ENCODE measurements around the gene PXDN. TPM values are rescaled to one million over a fixed set of nuclear protein-coding genes. Genes with fewer than 3 reads are reported as not detected.
"Not testable (repeated sequence)": the region's sequence is repeated elsewhere in the genome, so short reads cannot be mapped to it uniquely, and the experiment has no call there.

The PXDN gene
- 100 to 1,000 TPM; 168 to 180 (median 173) TPM for polyA plus RNA-seq (ENCODE audit: insufficient read length in 4 of 4)

- DNase-seq (ENCODE audit: low read depth in 4 of 4, low spot score in 3 of 4), result no peak
These were observed at the start of gene PXDN for GRCh38 chr2:1744446-1745170. TSS of gene PXDN (minus strand) at chr2:1744515. CDS start at chr2:1744455, 60 bp downstream.

GRCh38 chr2:1793868-1794445 is 49.6 kb upstream of the PXDN start:
- peak in 1 of 4 donors; percentile 47 for DNase-seq (ENCODE audit: low read depth in 4 of 4, low spot score in 3 of 4)

GRCh38 chr2:1793001-1793867 is 48.9 kb upstream of the PXDN start:
- no peak for DNase-seq (ENCODE audit: low read depth in 4 of 4, low spot score in 3 of 4)

DNA sequence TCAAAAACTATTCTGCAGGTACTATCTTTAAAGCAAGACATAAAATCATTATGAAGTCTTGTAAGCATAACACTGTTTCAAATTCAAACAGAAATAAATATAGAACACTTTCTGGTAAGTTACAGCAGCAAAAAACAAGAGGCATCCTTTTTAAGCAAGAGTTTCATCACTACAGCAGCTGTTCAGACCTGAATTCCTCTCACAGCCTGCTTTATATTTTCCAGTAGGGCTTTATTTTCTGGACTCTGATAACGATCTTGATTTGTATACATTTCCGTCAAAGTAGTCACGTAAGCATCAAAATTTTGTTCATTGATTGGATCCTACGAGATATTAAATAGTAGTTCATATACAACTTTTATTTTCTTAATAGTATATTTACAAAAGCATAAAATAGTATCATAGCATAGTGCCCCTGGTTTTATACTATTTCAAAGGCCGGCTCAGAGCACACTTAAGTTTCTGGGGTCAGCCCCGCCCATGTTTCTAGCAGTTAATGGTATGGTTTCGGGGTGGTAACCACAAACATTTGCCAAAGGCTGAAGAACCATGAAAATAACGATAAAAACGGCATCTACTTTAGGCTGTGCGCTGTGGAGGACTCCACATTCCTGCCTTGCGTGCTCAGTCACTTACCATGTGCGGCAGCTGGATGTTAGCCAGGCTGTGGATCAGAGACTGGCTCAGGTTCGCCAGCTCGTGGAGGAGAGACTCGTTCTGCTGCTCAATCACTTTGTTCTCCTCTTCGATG is 47.5 kb upstream of the PXDN start:
- no peak for DNase-seq (ENCODE audit: low read depth in 4 of 4, low spot score in 3 of 4)

DNA sequence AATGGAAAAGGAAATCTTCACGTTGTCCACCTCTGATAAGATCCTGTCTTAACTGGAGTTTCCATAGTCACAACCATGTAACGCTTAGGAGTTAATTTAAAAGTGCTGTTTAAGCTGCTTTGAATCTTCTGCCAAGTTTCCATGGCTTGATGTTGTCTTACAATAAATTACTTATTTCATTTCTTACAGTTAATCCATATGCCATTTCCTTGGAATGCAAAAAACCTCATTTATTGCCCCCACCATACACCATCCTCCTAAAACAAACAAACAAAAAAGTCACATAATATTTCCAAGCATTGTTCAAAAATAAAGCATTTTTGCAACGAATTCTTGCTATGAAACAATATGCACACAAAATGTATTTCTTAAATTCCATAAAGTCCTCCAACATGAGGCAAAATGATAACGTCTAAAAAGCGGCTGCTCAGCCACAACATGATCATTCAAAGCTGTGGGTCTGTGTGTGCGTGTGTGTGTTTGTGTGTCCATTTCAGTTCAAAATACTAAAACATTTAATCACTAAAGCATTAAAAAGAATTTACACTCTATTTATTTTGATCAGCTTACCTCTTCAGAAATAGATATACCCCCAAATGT is 46.8 kb upstream of the PXDN start:
- DNase-seq (ENCODE audit: low read depth in 4 of 4, low spot score in 3 of 4), result no peak

GRCh38 chr2:1790473-1790872 is 46.2 kb upstream of the PXDN start:
- DNase-seq (ENCODE audit: low read depth in 4 of 4, low spot score in 3 of 4), result no peak

DNA sequence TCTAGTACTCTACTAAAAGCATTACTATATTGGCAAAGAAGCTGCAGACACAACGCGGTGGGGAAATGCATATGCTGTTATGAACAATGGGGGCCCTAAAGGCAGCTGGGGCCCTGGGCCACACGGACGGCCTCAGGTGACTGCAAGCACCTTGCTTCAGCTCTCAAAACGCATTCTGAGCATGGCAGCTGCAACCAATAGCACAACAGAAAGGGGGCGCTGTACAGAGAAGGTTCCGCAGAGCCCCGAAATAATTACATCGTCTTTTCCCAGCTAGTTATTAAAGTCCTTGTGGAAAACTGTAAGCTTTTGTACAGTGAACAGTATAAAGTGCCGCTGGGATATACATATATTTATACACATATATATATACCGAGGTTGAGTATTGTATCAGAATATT is 45.3 kb upstream of the PXDN start:
- DNase-seq (ENCODE audit: low read depth in 4 of 4, low spot score in 3 of 4), result no peak

- DNase-seq (ENCODE audit: low read depth in 4 of 4, low spot score in 3 of 4), result no peak
These were observed 44.2 kb upstream of the PXDN start for GRCh38 chr2:1788478-1788959.

- no peak for DNase-seq (ENCODE audit: low read depth in 4 of 4, low spot score in 3 of 4)
These were observed 43.6 kb upstream of the PXDN start for GRCh38 chr2:1787755-1788477.

- DNase-seq (ENCODE audit: low read depth in 4 of 4, low spot score in 3 of 4), result no peak
These were observed 40.8 kb upstream of the PXDN start for GRCh38 chr2:1784986-1785617.

DNA sequence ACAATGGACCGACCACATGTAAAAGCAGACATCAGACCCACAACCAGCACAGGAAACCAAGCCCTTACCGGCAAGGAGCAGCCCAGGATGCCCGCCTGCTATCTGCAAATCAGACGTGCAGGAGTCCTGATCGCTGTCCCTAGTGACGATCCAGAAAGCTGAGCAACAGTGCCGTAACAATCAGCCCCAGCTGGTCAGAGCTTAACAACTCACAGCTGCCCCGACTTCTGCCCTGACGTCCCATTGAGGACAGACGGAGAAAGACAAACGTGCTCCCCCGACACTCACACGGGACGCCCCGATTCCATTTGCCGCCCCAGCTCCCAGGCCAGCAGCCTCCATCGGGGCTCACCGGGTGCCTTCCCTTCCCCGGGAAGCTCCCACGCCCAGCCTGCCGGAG is 39.8 kb upstream of the PXDN start:
- DNase-seq (ENCODE audit: low read depth in 4 of 4, low spot score in 3 of 4), result no peak

GRCh38 chr2:1782514-1782913 is 38.2 kb upstream of the PXDN start:
- DNase-seq (ENCODE audit: low read depth in 4 of 4, low spot score in 3 of 4), result no peak

GRCh38 chr2:1781291-1782080 is 37.2 kb upstream of the PXDN start:
- DNase-seq (ENCODE audit: low read depth in 4 of 4, low spot score in 3 of 4), result no peak

DNA sequence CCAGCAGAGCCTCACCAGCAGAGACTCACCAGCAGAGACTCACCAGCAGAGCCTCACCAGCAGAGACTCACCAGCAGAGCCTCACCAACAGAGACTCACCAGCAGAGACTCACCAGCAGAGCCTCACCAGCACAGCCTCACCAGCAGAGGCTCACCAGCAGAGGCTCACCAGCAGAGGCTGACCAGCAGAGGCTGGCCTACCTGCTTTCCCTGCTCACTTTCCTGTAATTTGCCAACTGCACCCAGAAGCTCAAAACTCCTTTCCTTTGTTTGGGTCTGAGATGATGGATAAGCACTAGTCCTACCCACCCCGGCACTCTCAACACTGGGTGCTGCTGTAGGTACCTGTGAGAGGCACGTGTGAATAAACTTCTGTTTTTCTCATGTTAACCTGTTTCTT is 36.4 kb upstream of the PXDN start:
- no peak for DNase-seq (ENCODE audit: low read depth in 4 of 4, low spot score in 3 of 4)

DNA sequence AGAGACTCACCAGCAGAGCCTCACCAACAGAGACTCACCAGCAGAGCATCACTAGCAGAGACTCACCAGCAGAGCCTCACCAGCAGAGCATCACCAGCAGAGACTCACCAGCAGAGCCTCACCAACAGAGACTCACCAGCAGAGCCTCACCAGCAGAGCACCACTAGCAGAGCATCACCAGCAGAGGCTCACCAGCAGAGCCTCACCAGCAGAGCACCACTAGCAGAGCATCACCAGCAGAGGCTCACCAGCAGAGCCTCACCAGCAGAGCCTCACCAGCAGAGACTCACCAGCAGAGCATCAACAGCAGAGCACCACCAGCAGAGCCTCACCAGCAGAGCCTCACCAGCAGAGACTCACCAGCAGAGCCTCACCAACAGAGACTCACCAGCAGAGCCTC is 35.7 kb upstream of the PXDN start:
- not testable (repeated sequence) for DNase-seq (ENCODE audit: low read depth in 4 of 4, low spot score in 3 of 4)

- no peak for DNase-seq (ENCODE audit: low read depth in 4 of 4, low spot score in 3 of 4)
These were observed 34.3 kb upstream of the PXDN start for GRCh38 chr2:1778566-1778965.

DNA sequence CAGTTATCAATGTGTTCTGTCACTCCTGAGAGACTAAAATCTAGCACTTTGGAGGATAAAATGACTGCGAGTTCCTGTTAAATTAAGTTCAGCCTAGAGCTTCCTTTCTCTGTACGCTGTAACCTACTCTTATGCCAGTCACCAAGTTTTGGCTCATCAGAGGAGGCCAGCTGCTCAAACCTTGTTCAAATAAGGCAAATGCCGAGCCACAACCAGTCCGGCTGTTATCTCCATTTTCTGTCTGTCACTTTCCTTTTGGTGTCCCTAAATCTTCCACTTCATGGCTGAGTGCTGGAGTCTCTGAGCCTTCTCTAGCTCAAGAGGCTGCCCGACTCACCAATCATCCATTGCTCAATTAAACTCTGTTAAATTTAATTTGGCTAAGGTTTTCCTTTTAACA is 33.5 kb upstream of the PXDN start:
- no peak for DNase-seq (ENCODE audit: low read depth in 4 of 4, low spot score in 3 of 4)

- no peak for DNase-seq (ENCODE audit: low read depth in 4 of 4, low spot score in 3 of 4)
These were observed 32.8 kb upstream of the PXDN start for GRCh38 chr2:1777156-1777555.
